Measurements from ENCODE around the gene BCORL1. TPM values are rescaled to one million over a fixed set of nuclear protein-coding genes. Genes with fewer than 3 reads are reported as not detected.

BCORL1 gene
- total RNA-seq, 1 donor from 2014 or later, result 28.0 TPM

GRCh38 chrX:130057209-130057608 is 74.8 kb downstream of the BCORL1 start:
- peaks cover 7% of the 10 kb centered on the region for H3K9me3 Mint-ChIP-seq
- no peak overlapping the region for H3K27ac Mint-ChIP-seq
- peaks cover 12% of the 10 kb centered on the region for H3K4me1 Mint-ChIP-seq
- no peaks in the 10 kb centered on the region for H3K27me3 Mint-ChIP-seq (ENCODE audit: low read depth)
- H3K4me3 Mint-ChIP-seq, result no peak overlapping the region
- H3K36me3 Mint-ChIP-seq, result peaks cover 12% of the 10 kb centered on the region
- TF ChIP-seq CTCF (IDR thresholded peaks at IDR 0.05; ENCODE audit: unreplicated experiment), result no peak
- DNase-seq (ENCODE audit: low spot score in 2 of 2, unreplicated experiment in 2 of 2), result no peak

- no peak for DNase-seq (ENCODE audit: low spot score in 2 of 2, unreplicated experiment in 2 of 2)
- Mint-ChIP-seq H3K36me3 (peaks cover 8% of the 10 kb centered on the region), H3K27ac (no peak overlapping the region), H3K4me3 (no peak overlapping the region), H3K4me1 (peaks cover 12% of the 10 kb centered on the region), H3K27me3 (ENCODE audit: low read depth) (no peaks in the 10 kb centered on the region), H3K9me3 (peaks cover 11% of the 10 kb centered on the region)
- no peak for TF ChIP-seq CTCF (IDR thresholded peaks at IDR 0.05; ENCODE audit: unreplicated experiment)
Measured at GRCh38 chrX:130058652-130059051, 76.2 kb downstream of the BCORL1 start.

- Mint-ChIP-seq H3K9me3 (peaks cover 10% of the 10 kb centered on the region), H3K4me1 (peaks cover under 1% of the 10 kb centered on the region), H3K36me3 (peaks cover 8% of the 10 kb centered on the region), H3K27me3 (ENCODE audit: low read depth) (no peaks in the 10 kb centered on the region), H3K4me3 (peak overlapping the region; percentile 66), H3K27ac (no peak overlapping the region)
- peak; percentile 73 to 93 for DNase-seq (ENCODE audit: low spot score in 2 of 2, unreplicated experiment in 2 of 2)
- TF ChIP-seq CTCF (IDR thresholded peaks at IDR 0.05; ENCODE audit: unreplicated experiment), result peak; percentile 97
Measured at GRCh38 chrX:130060122-130061069, 78.0 kb downstream of the BCORL1 start.

- Mint-ChIP-seq H3K4me1 (no peaks in the 10 kb centered on the region), H3K36me3 (peaks cover 24% of the 10 kb centered on the region), H3K27ac (no peak overlapping the region), H3K9me3 (peaks cover 16% of the 10 kb centered on the region), H3K4me3 (no peak overlapping the region), H3K27me3 (ENCODE audit: low read depth) (no peaks in the 10 kb centered on the region)
- no peak for TF ChIP-seq CTCF (IDR thresholded peaks at IDR 0.05; ENCODE audit: unreplicated experiment)
- DNase-seq (ENCODE audit: low spot score in 2 of 2, unreplicated experiment in 2 of 2), result no peak
Measured at GRCh38 chrX:130066975-130067615, 84.7 kb downstream of the BCORL1 start.

- no peak for DNase-seq (ENCODE audit: low spot score in 2 of 2, unreplicated experiment in 2 of 2)
Measured at GRCh38 chrX:130071611-130072344, 89.3 kb downstream of the BCORL1 start.

More at GRCh38 chrX:130071611-130072344, 89.3 kb downstream of the BCORL1 start:
- Mint-ChIP-seq H3K4me1 (no peaks in the 10 kb centered on the region), H3K9me3 (peaks cover 9% of the 10 kb centered on the region), H3K27me3 (ENCODE audit: low read depth) (no peaks in the 10 kb centered on the region), H3K36me3 (peaks cover 30% of the 10 kb centered on the region), H3K27ac (no peak overlapping the region), H3K4me3 (no peak overlapping the region)
- TF ChIP-seq CTCF (IDR thresholded peaks at IDR 0.05; ENCODE audit: unreplicated experiment), result no peak
